Stimulated activated memory B cell treated with anti-CD40 and anti-IgM and Interleukin-4, amounts not matched to agents 10 μg/mL and 1 μg/mL and 100 μg/mL, for 72 hours (primary cell): ENCODE results near the gene TOR4A.

Source experiments
- ATAC-seq: fragments of 150-1000 bp; cut with Tn5 transposase; 2 replicates; pipeline ENCODE4 v1.10.0; 2021
- H3K27ac Mint-ChIP-seq: one replicate; pipeline ENCODE4 v1.8.0; 2022; ENCODE audit warnings: mild to moderate bottlenecking, mixed read lengths
- H3K27me3 Mint-ChIP-seq: one replicate; pipeline ENCODE4 v1.8.0; 2022; ENCODE audit warnings: mixed read lengths
- H3K36me3 Mint-ChIP-seq: one replicate; pipeline ENCODE4 v1.8.0; 2022; ENCODE audit warnings: mixed read lengths
- H3K4me1 Mint-ChIP-seq: one replicate; pipeline ENCODE4 v1.8.0; 2022; ENCODE audit warnings: mixed read lengths
- H3K4me3 Mint-ChIP-seq: one replicate; pipeline ENCODE4 v1.8.0; 2022; ENCODE audit warnings: mild to moderate bottlenecking, moderate library complexity, mixed read lengths
- H3K9me3 Mint-ChIP-seq: one replicate; pipeline ENCODE4 v1.8.0; 2022; ENCODE audit warnings: mixed read lengths

The TOR4A gene

GRCh38 chr9:137309368-137310188, 32.1 kb downstream of the TOR4A start:
- no peak overlapping the region for H3K4me3 Mint-ChIP-seq
- no peak for ATAC-seq
- no peaks in the 10 kb centered on the region for H3K9me3 Mint-ChIP-seq
- no peak overlapping the region for H3K27ac Mint-ChIP-seq
- H3K36me3 Mint-ChIP-seq = no peaks in the 10 kb centered on the region
- peaks cover 25% of the 10 kb centered on the region for H3K4me1 Mint-ChIP-seq
- H3K27me3 Mint-ChIP-seq = peaks cover 35% of the 10 kb centered on the region

GRCh38 chr9:137310189-137311052, 32.9 kb downstream of the TOR4A start:
- Mint-ChIP-seq H3K4me3 (no peak overlapping the region), H3K27ac (no peak overlapping the region), H3K27me3 (peaks cover 28% of the 10 kb centered on the region), H3K36me3 (no peaks in the 10 kb centered on the region), H3K9me3 (no peaks in the 10 kb centered on the region), H3K4me1 (peaks cover 17% of the 10 kb centered on the region)
- no peak for ATAC-seq

- ATAC-seq = no peak
- H3K4me1 Mint-ChIP-seq = peaks cover 13% of the 10 kb centered on the region
- H3K4me3 Mint-ChIP-seq = no peak overlapping the region
- H3K27ac Mint-ChIP-seq = no peak overlapping the region
- H3K36me3 Mint-ChIP-seq = no peaks in the 10 kb centered on the region
- H3K9me3 Mint-ChIP-seq = no peaks in the 10 kb centered on the region
- peaks cover 23% of the 10 kb centered on the region for H3K27me3 Mint-ChIP-seq
These were observed 33.9 kb downstream of the TOR4A start for GRCh38 chr9:137311171-137311985.

- H3K27ac Mint-ChIP-seq = no peak overlapping the region
- H3K36me3 Mint-ChIP-seq = no peaks in the 10 kb centered on the region
- ATAC-seq = no peak
- no peak overlapping the region for H3K4me3 Mint-ChIP-seq
- H3K9me3 Mint-ChIP-seq = no peaks in the 10 kb centered on the region
- H3K4me1 Mint-ChIP-seq = peaks cover 4% of the 10 kb centered on the region
- peaks cover 23% of the 10 kb centered on the region for H3K27me3 Mint-ChIP-seq
These were observed 34.7 kb downstream of the TOR4A start for GRCh38 chr9:137311986-137312851.

- Mint-ChIP-seq H3K27ac (no peak overlapping the region), H3K36me3 (no peaks in the 10 kb centered on the region), H3K4me3 (no peak overlapping the region), H3K27me3 (peaks cover 18% of the 10 kb centered on the region), H3K9me3 (no peaks in the 10 kb centered on the region), H3K4me1 (no peaks in the 10 kb centered on the region)
- no peak for ATAC-seq
These were observed 35.4 kb downstream of the TOR4A start for GRCh38 chr9:137312852-137313325.

GRCh38 chr9:137313326-137313936, 35.9 kb downstream of the TOR4A start:
- H3K4me3 Mint-ChIP-seq = no peak overlapping the region
- no peaks in the 10 kb centered on the region for H3K36me3 Mint-ChIP-seq
- H3K27ac Mint-ChIP-seq = no peak overlapping the region
- no peaks in the 10 kb centered on the region for H3K4me1 Mint-ChIP-seq
- peaks cover 18% of the 10 kb centered on the region for H3K27me3 Mint-ChIP-seq
- ATAC-seq = no peak
- no peaks in the 10 kb centered on the region for H3K9me3 Mint-ChIP-seq

GRCh38 chr9:137313956-137314560, 36.5 kb downstream of the TOR4A start:
- no peak for ATAC-seq
- Mint-ChIP-seq H3K27me3 (peaks cover 18% of the 10 kb centered on the region), H3K27ac (no peak overlapping the region), H3K36me3 (no peaks in the 10 kb centered on the region), H3K4me3 (no peak overlapping the region), H3K9me3 (no peaks in the 10 kb centered on the region), H3K4me1 (no peaks in the 10 kb centered on the region)

- Mint-ChIP-seq H3K27me3 (peaks cover 18% of the 10 kb centered on the region), H3K4me3 (no peak overlapping the region), H3K36me3 (no peaks in the 10 kb centered on the region), H3K4me1 (peaks cover 3% of the 10 kb centered on the region), H3K27ac (no peak overlapping the region), H3K9me3 (no peaks in the 10 kb centered on the region)
- no peak for ATAC-seq
These were observed 37.3 kb downstream of the TOR4A start for GRCh38 chr9:137314561-137315560.

- Mint-ChIP-seq H3K9me3 (no peaks in the 10 kb centered on the region), H3K27me3 (peaks cover 18% of the 10 kb centered on the region), H3K4me3 (no peak overlapping the region), H3K27ac (no peak overlapping the region), H3K4me1 (peaks cover 10% of the 10 kb centered on the region), H3K36me3 (no peaks in the 10 kb centered on the region)
- ATAC-seq = no peak
These were observed 38.1 kb downstream of the TOR4A start for GRCh38 chr9:137315581-137316011.

GRCh38 chr9:137316012-137316981, 38.8 kb downstream of the TOR4A start:
- ATAC-seq = peak; percentile 16
- Mint-ChIP-seq H3K9me3 (no peaks in the 10 kb centered on the region), H3K27ac (peak overlapping the region; percentile 30), H3K4me1 (peaks cover 14% of the 10 kb centered on the region), H3K4me3 (peak overlapping the region; percentile 14), H3K27me3 (peaks cover 18% of the 10 kb centered on the region), H3K36me3 (no peaks in the 10 kb centered on the region)

GRCh38 chr9:137317021-137317717, 39.6 kb downstream of the TOR4A start:
- H3K4me1 Mint-ChIP-seq = peaks cover 14% of the 10 kb centered on the region
- no peak overlapping the region for H3K4me3 Mint-ChIP-seq
- H3K36me3 Mint-ChIP-seq = no peaks in the 10 kb centered on the region
- peak overlapping the region; percentile 30 for H3K27ac Mint-ChIP-seq
- peaks cover 18% of the 10 kb centered on the region for H3K27me3 Mint-ChIP-seq
- H3K9me3 Mint-ChIP-seq = no peaks in the 10 kb centered on the region
- ATAC-seq = no peak
